ENCODE results near the gene RSBN1.
A peak's percentile ranks its signal among the peaks of the same experiment; 100 is the strongest.

RSBN1 gene

GRCh38 chr1:113784104-113784779 is 28.0 kb downstream of the RSBN1 start:
- no peak for DNase-seq (ENCODE audit: low read depth in 2 of 2)
- TF ChIP-seq CTCF (IDR thresholded peaks at IDR 0.05; ENCODE audit: low read depth, low read length): no peak
- H3K4me3 ChIP-seq (replicated peaks in 1 of 2; ENCODE audit: low read depth in 2 of 2, low read length in 2 of 2): no peak overlapping the region

GRCh38 chr1:113783254-113784103 is 28.8 kb downstream of the RSBN1 start:
- H3K4me3 ChIP-seq (replicated peaks in 1 of 2; ENCODE audit: low read depth in 2 of 2, low read length in 2 of 2): no peak overlapping the region
- TF ChIP-seq CTCF (IDR thresholded peaks at IDR 0.05; ENCODE audit: low read depth, low read length): no peak
- DNase-seq (ENCODE audit: low read depth in 2 of 2): peak; percentile 70 to 78

- H3K4me3 ChIP-seq (replicated peaks in 1 of 2; ENCODE audit: low read depth in 2 of 2, low read length in 2 of 2): no peak overlapping the region
- DNase-seq (ENCODE audit: low read depth in 2 of 2): peak in 1 of 2 donors; percentile 33
- no peak for TF ChIP-seq CTCF (IDR thresholded peaks at IDR 0.05; ENCODE audit: low read depth, low read length)
Measured at GRCh38 chr1:113782406-113782805, 29.9 kb downstream of the RSBN1 start.

- H3K4me3 ChIP-seq (replicated peaks in 1 of 2; ENCODE audit: low read depth in 2 of 2, low read length in 2 of 2): no peak overlapping the region
- TF ChIP-seq CTCF (IDR thresholded peaks at IDR 0.05; ENCODE audit: low read depth, low read length): no peak
- no peak for DNase-seq (ENCODE audit: low read depth in 2 of 2)
Measured at GRCh38 chr1:113780374-113781146, 31.7 kb downstream of the RSBN1 start.

GRCh38 chr1:113779542-113779941 is 32.7 kb downstream of the RSBN1 start:
- H3K4me3 ChIP-seq (replicated peaks in 1 of 2; ENCODE audit: low read depth in 2 of 2, low read length in 2 of 2): no peak overlapping the region
- DNase-seq (ENCODE audit: low read depth in 2 of 2): no peak
- no peak for TF ChIP-seq CTCF (IDR thresholded peaks at IDR 0.05; ENCODE audit: low read depth, low read length)

GRCh38 chr1:113777561-113777960 is 34.7 kb downstream of the RSBN1 start:
- H3K4me3 ChIP-seq (replicated peaks in 1 of 2; ENCODE audit: low read depth in 2 of 2, low read length in 2 of 2): no peak overlapping the region
- no peak for DNase-seq (ENCODE audit: low read depth in 2 of 2)
- TF ChIP-seq CTCF (IDR thresholded peaks at IDR 0.05; ENCODE audit: low read depth, low read length): no peak

All from cardiac fibroblast (primary cell).